Hematopoietic multipotent progenitor cell treated with erythropoietin and hydrocortisone succinate and interleukin-3 and kit ligand, for 6 days (in vitro differentiated cells): ENCODE measurements around the gene SGIP1.

Experiments used
- DNase-seq: peaks from one replicate; pipeline ENCODE4 v3.0.0-alpha.2; 2015

Gene SGIP1

DNA sequence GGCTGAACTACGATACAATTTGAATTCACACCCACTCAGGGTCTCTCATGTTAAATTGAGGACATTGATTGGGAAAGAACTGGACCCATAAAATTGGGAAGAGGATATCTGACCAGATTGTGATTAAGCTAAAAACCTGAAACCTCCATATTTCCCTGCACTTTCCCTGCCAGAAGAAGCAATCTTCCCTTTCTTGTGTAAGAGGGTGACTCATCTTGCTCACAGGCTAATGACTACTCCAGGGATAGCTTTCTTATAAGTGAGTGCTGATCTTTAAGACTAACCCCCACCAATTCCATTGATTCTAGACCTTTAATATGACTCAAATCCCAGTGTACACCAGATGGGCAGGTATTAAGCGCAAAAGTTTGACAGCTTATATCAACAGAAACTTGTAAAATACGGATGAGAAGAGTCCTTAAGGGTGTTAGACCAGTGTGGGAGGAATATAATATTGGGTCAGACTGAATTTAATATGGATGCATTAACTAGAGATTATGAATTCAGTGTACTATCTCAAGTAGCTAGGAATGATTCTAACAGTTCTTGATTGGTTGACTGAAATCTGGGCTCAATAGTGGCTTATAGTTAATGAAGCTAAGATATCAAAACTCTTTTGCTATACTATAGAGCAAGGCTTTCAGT, 12.1 kb upstream of the SGIP1 start:
- no peak for DNase-seq

DNA sequence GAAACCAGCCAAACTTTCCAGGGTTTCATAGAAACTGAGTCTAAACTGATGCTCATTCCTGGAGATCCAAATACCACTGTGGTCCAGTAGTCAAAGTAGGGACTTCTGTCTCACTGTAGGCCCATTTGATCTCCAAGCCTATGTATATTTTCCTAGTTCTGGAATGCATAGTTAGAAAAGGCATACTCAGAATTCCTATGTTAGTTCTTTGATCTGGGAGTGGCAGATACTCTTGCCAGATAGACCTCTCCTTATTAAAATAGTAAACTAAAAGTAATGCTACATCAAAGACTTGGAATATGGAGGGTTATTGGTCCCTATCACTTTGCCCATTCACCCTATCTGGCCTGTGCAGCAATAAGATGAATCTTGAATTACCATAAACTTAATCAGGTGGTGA, 10.4 kb upstream of the SGIP1 start:
- no peak for DNase-seq

DNA sequence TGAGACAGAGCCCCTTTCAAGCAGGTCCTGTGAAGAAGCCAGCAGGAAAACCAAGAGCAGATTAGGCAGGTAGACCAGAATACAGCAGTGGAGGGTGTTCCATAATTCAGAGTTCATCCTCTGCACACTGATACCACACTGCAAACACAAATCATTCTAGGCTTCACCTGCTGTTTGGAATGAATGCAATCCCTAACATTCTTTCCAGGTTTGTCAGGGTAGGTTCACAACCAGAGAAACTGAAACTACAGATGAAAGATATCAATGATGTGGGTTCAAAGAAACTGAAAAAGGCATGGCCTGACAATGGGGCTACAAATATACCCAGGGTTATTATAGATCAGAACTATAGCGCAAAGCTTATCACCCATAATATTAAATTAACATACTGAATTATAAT, 8.9 kb upstream of the SGIP1 start:
- no peak for DNase-seq

DNA sequence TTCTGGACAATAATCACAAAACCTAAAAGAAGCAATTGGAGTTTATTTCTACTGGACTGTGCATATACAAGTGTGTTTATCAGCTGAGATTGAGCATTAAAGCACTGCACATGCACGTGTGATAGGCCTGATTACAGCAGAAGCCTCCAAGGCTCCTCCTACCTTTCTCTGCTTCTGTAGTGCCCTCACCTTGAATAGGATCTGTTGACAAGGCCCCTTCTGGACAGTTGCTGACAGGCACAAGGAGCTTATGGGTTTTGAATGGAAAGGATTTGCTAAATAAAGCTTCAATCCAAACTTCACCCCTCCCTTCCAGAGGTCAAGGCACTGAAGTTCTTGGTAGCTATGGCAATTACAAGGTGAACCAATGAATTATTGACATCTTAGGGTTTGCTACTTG, 7.9 kb upstream of the SGIP1 start:
- DNase-seq, result no peak

DNA sequence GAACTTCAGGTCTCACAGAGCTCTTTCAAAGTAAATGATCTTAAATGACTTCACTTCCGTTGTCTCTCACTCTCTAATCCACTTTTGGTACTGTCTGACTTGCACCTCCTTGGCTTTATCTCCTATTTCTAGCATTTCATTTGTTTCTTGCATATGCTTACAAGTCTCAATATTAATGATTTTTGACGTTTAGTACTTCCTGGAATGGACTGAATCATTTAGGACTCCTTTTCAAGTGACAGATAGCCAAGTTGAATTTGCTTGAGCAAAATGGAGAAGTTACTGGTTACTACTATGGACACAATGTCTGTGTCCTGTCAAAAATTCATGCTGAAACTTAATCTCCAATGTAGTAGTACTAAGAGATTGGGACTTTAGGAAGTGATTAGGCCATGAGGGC, 7.0 kb upstream of the SGIP1 start:
- DNase-seq, result no peak

DNA sequence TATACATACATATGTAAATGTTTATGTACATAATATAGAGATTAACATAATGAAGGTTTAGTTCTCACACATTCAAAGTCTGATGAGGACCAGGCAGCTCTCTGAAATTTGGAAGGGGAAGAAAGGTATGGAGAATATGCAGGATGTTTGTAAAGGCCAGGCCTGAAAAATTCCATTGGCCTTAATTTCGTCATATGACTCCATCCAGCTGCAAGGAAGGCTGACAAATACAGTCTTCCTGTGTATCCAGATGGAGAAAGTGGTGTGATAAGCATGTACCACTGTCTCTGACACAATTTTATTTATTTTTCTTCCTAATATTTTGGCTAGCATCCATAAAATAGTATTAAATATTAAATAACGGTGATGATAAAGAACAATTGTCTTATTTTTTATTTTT, 6.3 kb upstream of the SGIP1 start:
- DNase-seq, result no peak

DNA sequence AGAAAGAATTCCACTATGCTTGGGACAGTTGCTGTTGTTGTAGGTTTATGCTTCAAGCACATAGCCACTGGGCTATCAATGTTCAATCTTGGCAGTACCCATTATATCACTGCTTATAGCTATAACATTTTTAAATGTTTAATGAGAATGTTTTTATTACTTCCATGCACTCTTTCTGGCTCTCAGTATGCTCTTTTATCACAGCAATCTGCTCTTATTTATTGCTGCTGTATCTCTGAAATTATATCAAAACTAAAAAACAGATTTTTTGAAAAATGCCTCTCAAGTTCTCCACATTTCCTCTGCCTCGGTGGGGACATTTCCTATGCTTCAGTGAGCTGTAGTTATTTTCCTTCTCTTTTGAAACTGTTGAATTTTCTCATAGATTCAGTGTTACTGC, 5.4 kb upstream of the SGIP1 start:
- no peak for DNase-seq

DNA sequence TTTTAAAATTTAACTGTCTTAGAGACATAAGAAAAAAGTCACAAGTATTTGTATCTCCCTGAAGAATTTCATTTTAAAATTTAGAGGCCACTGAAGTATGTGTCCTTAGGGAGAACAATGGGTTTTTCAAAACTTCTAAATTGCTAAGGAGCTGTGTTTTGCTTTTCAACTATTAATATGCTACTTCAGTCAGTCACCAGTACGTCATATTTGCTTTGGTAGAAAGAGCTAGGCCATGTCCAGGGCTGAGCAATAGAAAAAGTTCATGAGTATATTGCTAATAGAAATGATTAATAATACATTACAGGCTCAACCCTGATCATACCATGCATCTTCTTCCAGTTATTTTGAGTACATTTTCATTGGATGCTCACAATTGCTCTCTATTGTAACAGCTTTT, 1.7 kb upstream of the SGIP1 start:
- DNase-seq, result no peak

DNA sequence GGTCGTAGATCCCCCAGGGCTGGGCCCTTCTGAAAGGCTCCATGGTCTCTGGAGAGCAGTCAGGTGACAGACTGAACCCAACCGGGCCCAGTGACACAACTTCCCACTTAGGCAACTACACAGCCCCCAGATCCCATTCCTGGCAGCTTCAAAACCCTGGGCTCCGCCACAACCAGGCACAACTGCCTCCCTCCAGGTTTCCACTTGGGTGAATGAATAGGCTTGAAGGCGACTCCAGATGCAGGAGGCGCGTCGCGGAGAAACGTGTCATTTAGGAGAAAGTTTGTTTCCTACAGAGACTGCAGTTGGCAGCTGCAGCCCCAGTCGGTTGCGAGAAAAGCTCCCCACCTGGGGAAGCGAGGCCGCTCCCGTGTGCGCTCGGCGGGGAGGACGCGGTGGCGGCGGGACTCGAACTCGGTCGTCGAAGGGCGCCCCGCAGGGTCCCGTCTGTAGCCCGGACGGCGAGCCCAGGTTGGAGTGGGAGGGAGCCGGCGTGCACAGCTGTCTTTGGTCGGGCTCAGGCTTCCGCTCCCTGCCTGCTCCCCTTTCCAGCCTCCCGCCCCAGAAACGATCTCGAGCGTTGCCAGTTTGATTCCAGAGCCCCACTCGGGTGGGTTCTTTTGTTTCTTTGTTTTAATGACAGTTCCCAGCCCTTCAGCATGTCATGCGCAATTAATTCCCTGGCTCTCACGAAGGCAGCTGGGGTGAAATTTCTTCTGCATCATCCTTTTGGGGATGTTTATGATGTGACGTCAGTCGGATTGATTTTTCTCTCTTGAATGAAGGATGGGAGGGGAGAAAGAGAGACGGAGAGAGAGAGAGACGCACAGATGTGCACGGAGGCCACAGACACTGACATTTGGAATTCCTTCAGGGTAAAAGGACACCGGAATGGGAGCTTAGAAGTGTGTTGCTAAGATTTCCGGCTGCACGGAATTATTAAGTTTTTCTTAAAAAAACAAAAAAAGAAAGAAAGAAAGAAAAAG, 862 bp upstream of the SGIP1 start:
- DNase-seq, result peak; percentile 35

DNA sequence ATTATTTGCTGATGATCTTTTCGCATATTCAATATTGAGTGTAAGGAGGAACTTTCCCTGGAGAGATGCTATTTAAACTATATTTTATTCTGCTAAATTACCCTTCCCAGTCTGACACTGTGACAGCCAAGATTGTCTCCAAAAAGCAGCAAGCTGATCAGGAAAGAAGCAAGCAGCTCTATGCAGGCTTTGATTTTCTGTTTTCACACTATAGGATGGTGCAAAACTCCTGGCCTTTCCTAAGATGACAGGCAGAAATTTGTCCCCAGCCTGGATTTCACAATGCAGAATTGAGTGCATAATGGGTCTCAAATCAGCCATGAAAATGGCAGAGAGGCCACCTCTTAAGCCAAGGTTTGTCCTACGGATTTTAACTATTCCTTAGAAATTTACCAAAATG, 1.1 kb downstream of the SGIP1 start:
- no peak for DNase-seq

DNA sequence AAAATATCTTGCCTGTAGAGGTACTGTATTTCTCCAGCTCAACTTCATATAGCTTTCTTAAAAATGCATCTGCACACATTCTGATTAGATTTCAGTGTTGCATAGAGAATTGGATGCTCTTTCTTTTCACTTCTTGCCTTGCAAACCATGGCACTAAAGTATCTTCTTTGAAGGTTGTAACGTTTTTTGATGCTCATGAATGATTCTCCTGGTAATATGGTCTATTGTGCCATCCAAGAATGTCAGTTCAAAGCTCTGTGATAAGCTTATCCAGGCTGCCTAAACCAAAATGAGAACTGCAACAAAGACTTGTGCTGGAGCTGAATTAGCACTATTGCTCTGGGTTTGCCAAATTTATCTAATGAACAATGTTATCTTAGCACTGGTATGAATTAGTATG, 1.9 kb downstream of the SGIP1 start:
- DNase-seq, result no peak

DNA sequence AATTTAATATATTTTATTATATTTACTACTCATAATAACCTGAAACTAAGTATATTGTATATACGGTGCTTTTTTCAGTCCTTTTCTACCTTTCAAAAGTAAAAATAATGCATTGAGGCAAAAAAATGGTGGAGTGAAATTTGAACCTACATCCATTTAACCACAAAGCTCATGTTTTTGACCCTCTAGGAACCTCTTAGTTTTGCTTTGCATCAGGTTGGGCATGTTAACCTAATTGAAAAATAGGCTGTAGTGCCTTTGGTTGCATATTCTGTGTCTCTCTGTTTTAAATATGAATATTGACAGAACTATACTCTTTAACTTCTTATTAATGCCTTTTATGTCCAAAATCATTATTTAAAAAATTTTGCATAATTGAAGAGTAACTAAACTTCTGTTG, 3.8 kb downstream of the SGIP1 start:
- no peak for DNase-seq

DNA sequence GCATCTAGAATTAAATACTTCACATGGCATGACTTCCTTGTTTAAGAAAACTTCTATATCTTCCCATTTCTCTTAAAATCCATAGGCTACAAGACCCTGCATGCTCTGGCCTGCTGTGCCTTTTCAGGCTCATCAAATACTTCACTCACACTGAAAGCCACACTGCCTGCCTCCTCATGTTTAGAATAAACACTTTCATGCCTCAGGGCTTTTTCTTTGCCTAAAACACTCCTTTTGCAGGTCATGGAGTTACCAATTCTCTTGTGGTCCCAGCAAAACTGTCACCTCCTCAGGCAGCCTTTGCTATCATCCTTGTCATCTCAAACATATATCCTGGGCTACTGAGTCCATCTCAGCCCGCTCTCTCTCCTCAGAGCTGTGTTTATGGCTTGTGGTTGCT, 5.5 kb downstream of the SGIP1 start:
- DNase-seq, result no peak

DNA sequence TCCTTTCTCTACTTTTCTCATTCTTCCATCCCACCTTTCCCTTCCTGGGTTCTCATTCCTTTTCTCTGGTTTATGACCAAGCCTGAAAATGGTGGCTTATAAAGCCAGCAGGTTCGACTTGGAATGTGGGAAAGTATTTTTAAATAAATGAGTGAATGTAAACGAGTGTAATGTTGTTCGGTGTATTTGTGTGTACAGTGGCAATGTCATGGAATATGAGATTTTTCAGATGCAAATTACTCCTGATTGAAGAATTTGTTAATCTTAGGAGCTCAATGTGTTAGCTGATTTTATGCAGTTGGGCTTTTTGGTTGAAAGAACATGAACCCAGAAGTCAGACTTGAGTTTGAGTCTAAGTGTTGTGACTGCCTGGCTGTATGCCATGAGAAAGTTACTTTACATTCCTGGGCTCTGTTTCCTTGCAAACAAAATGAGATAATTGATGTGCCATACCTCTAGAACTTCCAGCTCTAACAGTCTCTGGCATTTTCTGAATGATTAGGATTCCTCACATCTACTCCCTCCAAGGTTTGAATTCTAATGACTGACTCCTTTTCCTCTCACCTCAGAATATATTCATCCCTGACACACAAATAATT, 6.6 kb downstream of the SGIP1 start:
- no peak for DNase-seq

DNA sequence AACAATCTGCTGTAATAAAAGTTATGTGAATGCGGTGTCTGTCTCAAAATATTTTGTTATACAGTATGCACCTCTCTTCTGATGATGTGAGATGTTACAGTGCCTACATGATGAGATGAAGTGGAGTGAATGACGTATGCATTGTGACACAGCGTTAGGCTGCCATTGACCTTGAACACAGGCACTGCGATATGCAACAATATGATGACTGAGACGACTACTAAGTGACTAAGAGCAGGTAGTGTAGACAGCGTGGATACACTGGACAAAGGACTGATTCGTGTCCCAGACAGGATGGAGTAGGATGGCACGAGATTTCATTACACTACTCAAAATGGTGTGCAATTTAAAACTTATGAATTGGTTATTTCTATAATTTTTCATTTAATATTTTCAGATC, 8.4 kb downstream of the SGIP1 start:
- DNase-seq, result no peak

DNA sequence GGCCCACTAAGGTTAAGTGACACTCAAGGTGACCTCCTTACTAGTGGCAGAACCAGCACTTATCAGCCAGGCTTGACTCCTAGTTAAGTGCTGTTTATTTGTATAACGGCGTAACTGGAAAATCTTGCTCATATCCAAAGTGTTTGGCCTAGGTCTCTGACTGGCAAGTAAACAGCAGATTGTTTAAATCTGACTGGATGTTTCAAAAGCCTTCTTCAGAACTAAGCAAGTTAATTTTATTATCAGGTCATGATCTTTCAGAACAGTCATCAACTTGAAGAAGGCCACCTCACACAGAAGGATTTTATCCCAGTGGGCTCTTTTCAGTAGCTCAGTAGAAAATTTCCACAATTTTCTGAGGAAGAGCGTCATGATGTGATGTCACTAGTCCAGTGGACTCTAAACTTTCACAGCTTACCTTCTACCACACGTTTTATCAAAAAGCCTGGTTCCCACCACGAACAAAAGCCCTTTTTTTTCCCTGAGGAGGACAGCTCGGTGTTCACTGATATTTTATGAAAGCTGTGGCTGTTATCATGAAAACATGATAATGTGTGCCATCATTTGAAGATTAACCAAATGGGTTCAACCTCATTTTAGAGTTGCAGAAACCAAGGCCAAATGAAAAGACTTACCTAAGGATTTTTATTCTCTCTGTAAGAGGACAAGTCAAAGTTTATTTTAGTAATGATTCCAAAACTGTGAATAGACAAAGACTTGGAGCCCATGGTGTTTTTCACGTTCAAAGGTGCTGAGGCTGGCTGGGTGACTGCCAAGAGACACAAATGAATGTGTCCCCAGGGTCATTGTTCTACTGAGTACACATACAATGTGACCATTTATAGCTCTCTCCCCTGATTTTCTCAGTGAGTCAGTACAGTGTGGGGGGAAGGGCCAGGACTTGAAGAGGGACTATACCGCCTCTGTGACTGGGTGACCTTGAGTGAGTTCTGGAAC, 9.1 kb downstream of the SGIP1 start:
- no peak for DNase-seq

DNA sequence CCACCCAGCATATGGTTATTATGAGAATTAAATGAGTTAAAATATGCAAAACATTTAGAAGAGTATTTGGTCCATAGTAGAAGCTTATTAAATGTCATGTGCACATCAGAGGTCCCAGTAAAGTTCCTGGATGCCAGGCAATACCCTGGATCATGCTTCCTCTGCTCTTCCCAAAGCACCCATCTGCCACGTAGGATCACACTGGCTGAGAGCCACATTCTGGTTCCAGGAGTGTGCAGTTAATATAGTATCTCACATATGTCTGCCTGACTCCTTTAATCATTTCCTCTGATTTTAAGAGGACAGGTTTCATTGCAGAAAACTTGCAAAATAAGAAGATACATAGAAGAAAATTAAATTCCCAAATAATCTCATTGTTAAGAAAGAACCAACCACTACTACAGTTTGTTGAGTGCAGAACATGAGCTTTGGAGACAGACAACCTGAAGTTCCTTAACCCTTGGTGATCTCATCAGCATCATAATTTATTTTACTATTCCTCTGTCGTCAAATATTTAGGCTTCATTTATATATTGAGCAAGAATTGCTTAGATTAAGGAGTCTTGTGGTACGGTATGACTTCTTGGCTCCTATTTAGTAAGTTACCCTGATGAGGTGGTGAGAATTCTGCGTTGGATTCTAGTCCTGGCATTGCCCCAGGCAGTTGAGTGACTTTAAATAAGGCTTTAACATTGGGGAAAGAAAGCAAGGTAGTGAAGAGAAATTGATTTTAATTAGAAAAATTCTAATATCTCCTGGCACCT, 12.3 kb downstream of the SGIP1 start:
- DNase-seq, result no peak

DNA sequence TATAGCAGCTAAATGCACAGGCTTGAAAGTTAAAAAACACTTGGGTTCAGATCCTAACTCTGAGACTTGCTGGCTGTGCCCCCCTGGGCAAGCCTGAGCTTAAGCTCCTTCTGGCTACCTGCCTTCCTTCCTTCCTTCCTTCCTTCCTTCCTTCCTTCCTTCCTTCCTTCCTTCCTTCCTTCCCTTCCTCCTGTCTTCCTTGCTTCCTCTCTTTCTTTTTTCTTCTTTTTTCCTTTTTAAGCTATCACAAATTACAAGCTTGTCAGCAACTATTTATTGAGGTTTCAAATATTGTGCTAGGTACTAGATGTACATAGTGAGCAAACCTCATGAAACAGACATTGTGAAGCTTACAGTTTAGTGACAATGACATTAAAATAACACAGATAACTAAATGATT, 15.1 kb downstream of the SGIP1 start:
- DNase-seq, result no peak

DNA sequence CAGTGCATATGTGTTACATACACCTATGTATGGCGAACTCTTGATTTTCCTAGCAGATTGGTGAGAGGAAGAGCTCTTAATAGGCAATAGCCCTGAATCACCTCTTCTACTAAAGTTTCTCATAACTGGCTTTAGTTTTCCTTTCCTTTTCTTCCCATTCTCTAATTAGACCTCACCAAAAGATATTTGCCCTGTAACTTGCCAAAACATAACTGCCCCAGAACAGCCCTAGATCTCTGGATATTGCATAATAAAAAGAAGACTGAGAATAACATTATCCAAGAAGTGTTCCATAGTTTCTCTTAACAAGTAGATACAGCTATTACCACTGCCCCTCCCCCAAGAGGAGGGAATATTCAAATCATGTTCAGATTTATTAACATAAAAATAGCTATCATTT, 16.3 kb downstream of the SGIP1 start:
- no peak for DNase-seq

DNA sequence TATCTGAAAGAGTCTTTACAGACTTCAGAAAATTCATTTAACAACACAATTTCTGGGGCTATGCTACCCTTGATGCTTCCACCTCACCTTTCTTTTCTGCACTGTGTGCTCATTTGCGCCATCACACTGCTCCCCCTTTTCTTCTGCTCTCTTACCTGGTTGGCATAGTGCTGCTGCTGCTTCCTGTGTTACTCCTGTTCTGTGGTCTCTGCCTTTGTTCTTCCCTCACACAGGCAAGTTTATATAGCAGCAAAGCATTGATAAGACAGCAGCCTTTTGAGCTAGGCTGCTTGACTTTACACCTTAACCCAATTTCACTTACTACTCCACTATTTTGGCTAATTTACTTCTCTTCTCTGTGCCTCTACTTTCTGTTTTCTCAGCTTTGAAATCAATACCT, 18.3 kb downstream of the SGIP1 start:
- no peak for DNase-seq

DNA sequence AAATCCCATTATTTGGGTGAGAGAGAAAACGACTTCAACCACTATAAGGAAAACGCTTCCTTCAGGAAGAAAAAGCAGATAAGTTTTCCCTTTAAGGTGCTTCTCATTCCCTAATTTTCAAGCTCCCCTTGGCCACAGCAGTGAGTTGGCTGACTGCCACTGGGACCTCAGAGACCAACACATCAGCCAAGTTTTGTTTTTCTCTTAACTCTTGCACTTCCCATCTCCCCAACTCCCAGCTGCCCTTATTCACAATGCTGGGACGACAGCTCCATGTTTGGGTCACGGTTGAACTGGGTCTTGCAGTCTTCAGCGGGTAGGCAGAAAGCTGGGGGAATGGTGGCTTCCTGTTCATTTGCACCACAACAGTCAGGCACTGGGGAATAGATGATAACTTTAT, 18.9 kb downstream of the SGIP1 start:
- no peak for DNase-seq

DNA sequence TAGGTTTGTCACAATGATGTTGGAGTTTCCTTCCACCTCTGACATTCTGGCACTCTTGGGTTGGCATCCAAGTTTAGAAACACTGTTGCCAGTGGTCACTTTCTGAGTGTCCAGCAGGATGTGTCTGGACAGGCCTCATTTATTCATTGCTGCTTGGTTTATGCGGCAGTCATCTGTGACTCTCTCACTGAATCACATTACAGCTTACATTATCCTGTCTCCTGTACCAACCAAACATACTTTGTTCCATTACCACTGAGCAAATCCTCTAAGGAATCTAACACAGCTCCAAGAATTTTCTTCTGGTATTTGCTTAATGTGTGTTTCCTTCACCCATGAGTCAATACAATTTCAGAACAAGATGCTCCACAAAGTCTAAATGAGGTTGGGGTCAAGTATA, 19.9 kb downstream of the SGIP1 start:
- no peak for DNase-seq
